HG03060 (cell line): ENCODE results near the gene VPS37B.
"Not testable (repeated sequence)": the region's sequence is repeated elsewhere in the genome, so short reads cannot be mapped to it uniquely, and the experiment has no call there.

Experiments
- ATAC-seq: cut with Tn5 transposase; IDR thresholded peaks from one replicate; pipeline ENCODE4 v1.9.1; 2021; ENCODE audit warnings: low read depth, moderate number of reproducible peaks; ENCODE audit not compliant: unreplicated experiment

Gene VPS37B

GRCh38 chr12:122908915-122909314 lies 13.0 kb upstream of the VPS37B start:
- ATAC-seq, result no peak

GRCh38 chr12:122905258-122905657 lies 9.3 kb upstream of the VPS37B start:
- ATAC-seq, result not testable (repeated sequence)

DNA sequence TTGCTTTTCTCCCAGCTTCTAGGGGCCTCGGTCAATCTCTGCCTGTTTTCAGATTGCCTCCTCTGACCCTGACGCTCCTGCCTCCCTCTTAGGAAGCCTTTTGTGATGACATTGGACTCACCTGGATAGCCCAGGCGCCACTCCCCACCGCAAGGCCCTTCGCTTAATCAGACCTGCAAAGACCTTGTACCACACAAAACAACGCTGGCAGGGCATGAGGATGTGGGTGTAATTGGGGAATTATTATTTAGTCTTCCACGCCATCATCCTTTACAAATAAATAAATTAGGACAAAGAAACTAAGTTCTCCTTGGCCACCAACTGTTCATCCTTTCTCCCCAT lies 7.7 kb upstream of the VPS37B start:
- ATAC-seq, result no peak

- ATAC-seq, result no peak
Observed at GRCh38 chr12:122902854-122903692, 7.1 kb upstream of the VPS37B start.

DNA sequence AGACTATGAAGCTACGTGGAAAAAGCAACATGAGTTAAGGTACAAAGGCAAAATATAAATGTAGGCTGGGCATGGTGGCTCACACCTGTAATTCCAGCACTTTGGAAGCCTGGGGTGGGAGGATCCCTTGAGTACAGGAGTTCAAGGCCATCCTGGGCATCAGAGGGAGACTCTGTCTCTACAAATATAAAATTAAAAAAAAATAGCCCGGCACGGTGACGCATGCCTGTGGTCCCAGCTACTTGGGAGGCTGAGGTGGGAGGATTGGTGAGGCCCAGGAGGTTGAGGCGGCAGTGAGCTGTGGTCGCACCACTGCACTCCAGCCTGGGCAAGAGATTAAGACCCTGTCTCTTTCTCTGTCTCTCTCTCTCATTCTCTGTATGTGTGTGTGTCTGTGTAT lies 4.0 kb upstream of the VPS37B start:
- no peak for ATAC-seq

DNA sequence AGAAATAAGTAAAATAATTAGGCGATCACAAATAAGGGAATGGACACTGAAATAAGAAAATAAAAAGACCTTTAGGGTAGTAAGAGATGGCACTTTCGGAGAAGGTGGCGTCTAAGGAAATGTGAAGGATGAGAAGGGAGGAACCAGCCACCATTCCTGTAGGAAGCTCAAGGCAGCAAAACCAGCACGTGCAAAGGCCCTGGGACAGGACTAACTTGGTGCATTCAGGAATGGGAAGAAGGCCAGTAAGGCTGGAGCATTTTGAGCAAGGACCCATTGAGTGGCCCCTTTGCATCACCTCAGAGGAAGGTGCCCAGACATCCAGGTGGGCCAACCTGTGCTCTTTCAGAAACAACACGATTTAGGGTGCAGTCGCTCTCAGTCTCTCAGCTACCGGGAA lies 738 bp upstream of the VPS37B start:
- ATAC-seq, result no peak

GRCh38 chr12:122895320-122895703 lies 612 bp downstream of the VPS37B start:
- ATAC-seq, result no peak

GRCh38 chr12:122894193-122895121 lies 1.5 kb downstream of the VPS37B start:
- ATAC-seq, result no peak

DNA sequence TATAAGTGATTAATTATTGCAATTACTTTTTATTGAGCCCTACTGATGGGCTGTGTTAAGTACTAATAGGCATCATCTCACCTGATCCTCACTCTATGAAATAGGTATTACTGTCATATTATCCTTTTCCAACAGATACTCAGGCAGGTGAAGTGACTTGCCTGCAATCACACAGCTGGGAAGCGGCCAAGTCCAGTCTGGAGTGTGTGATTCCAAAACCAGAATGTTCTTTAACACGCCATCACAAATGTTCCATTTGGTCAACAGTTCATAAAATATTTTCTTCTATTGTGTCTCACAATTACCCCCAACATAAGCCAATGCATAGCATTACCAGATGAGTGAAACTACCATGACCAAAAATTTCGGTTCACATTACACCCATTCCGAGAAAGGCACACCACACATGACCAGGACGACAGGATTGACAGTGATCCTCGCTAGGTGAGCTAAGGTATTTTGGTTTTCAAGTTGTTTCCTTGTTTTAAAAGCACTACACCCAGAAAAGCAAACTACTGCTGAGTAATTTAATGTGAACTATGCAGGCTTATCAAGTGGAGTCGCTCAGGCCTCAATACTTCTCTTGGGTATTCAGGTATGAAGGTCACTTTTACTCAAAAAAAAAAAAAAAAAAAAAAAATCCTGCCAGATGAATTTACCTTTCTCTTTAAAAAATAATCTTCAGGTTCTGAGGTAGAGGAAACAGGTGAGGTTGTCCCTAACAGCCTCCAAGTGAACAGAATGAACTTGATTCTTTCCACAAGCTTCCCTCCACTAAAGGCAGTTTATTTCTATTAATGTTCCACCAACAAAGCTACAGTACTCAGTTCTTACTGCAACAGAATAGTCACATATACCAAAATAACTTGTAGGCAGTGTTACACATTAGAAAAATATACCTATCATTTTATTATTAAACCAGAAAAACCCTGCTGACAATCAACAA lies 2.4 kb downstream of the VPS37B start:
- no peak for ATAC-seq

DNA sequence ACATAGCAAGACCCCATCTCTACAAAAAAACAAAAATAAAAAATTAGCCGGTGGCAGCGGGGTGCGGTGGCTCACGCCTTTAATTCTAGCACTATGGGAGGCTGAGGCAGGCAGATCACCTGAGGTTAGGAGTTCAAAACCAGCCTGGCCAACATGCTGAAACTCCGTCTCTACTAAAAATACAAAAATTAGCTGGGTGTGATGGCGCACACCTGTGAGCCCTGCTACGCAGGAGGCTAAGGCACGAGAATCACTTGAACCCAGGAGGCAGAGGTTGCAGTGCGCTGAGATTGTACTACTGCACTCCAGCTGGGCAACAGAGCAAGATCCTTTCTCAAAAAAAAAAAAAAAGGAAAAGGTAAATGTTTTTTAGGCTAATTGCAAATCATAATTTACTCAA lies 3.2 kb downstream of the VPS37B start:
- not testable (repeated sequence) for ATAC-seq

DNA sequence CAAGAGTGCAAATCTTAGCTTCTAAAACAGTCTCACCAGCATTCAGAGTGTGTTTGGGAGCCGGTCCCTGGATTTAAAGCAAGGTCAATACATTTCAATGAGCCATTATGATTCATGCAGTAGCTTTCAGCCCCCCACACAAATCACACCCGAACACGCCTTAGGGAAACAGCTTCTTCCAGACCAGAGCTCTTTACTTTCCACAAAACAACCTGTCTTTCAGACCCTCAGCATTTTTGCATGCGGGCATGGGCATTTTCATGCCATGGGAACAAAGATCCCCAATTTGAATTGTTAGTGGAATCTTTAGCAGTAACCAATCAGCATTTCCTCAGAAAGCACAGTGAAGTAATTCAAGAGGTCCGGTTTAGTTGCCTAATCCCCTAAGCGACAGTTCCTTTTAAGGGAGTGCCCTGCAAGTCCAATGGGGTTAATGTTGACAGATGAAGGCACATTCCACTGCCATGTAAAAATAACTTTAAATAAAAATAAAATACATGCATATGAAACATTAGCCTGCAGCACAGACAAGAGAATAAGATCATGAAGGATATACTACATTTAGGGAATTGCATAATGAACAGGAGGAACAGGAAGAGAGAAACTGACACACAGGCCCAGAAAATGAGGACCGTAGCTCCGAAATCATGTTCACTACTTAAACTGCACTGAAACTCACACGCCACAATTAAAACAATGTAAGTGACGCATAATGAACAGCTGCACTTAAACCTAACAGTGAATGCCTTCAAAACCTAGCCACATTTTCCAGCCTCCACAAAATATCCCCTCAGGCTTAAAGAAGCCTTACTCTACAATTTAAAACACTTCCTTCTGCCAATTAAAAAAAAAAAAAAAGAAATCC lies 4.0 kb downstream of the VPS37B start:
- ATAC-seq, result no peak

GRCh38 chr12:122889761-122890520 lies 6.0 kb downstream of the VPS37B start:
- no peak for ATAC-seq

GRCh38 chr12:122888232-122888752 lies 7.6 kb downstream of the VPS37B start:
- ATAC-seq, result no peak

- no peak for ATAC-seq
Observed at GRCh38 chr12:122887819-122888212, 8.1 kb downstream of the VPS37B start.

DNA sequence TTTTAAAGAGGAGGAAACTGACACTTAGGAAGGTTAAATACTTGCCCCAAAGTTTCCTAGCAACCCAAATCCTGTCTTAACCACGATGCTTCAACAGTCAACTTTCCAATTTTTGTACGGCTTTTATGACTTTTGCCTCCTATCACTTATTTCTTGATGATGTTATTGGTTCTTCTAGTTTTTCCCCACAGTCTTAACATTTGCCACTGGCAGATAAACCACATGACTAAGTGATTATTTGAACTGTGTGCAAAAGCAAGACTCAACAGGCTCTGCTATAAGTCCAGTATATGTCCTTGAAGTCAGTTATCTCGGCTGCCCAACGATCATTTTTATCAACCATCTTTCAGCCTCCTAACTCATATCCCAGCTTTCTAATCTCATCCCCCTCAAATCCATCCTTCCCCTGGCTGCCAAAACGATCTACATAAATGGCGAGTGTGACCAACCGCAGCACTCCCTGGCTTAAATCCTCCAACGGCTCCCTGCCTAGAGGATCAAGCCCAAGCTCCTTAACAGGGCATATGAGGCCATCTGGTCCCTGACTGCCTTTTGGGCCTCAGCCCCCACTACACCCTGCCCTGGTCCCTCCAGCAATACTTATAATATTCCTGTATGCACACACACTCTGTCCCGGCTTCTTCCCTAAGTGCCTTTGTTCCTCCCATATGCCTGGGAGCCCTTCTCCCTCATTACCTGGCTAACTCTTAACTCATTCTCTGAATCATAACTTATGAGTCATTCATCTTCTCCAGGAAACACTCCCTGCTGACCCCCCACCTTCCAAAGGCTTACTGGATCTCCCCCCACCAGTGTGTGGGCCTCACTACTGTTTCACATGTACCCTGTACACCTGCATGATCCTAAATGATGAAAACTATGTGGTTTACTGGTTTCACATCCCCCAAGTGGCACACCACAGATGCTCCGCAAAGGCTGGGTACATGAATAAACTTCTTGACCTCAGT lies 8.8 kb downstream of the VPS37B start:
- ATAC-seq, result no peak

DNA sequence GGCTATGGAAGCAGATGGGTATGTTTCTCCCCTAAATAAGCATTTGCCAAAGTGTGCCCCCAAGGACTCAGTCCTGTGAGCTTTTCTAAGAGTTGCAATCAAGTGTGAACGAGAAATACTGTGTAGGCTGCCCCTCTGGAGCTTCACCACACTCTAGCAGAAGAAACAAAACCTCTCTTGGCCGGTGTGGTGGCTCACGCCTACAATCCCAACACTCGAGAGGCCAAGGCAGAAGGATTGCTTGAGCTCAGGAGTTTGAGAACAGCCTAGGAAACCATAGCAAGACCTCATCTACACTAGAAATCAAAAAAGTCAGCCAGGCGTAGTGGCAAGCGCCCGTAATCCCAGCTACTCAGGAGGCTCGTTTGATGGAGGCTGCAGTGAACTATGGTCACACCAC lies 9.8 kb downstream of the VPS37B start:
- ATAC-seq, result no peak

DNA sequence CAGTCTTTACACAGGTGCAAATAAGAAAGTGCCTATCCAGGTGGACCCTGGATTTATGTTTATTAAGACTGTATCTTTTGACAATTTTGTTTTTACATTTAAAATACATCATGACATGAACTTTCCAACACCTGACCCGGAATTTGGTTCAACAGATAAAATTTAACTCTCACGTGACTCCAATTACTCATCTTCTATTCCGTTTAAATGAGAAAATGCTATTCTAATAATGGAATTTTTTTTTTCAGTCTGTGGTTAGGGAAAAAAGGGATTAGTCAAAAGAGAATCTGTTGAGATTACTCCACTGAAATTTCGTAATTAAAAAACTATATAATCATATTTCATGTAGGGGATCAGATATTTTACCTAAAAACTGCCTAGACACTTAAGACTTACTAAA lies 11.1 kb downstream of the VPS37B start:
- no peak for ATAC-seq
